Measurements from ENCODE around the gene B9D2. TPM values are rescaled to one million over a fixed set of nuclear protein-coding genes. Genes with fewer than 3 reads are reported as not detected.
A peak's percentile ranks its signal among the peaks of the same experiment; 100 is the strongest.

The B9D2 gene
- total and polyA plus RNA-seq, 2 of the 4 experiments (the other 2 are of a cell fraction): 6.1 to 9.7 TPM

DNA sequence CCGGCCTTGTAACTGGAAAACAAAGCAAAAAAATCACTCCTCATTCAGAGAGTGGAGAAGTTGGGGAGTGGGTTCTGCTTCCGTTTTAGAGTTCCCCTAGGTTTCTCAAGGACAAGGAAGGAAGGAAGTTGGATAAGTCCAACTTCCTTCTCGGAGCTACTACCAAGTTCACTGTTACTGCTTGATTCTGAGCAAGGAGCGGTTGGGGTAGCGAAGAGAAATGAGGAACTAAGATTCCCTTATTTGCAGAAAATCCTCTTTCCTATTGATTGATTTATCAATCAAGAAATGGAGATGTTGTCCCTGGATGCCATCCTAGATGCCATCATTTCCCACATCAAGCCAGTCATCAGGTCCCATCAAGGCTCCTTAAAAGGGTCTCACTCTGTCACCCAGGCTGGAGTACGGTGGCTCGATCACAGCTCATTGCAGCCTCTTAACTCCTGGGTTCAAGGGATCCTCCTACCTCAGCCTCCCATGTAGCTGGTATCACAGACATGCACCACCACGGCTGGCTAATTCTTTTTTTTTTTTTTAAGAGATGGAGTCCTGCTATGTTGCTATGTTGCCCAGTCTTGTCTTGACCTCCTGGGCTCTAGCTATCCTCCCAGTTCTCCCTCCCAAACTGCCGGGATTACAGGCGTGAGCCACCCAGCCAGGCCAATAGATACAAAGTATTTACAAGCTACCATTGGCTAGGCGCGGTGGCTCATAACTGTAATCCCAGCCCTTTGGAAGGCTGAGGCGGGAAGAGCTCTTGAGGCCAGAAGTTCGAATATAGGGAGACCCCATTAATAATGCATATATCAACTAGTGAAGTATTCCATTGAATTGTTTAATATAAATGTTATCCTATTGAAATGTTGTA lies 809 bp upstream of the B9D2 start:
- peak overlapping the region; percentile 86 for H2BK15ac ChIP-seq (ENCODE audit: low read depth, low read length)
- H4K91ac ChIP-seq (ENCODE audit: insufficient read depth, low read depth, low read length): peak overlapping the region; percentile 98
- intact Hi-C loops (cut with micrococcal nuclease) (no loop called here), in situ Hi-C loops (cut with MboI; ENCODE audit: low sequenced_read_pairs) (no loop called here), dilution Hi-C loops (cut with HindIII; ENCODE audit: low sequenced_read_pairs, unreplicated experiment) (no loop called here)
- peaks cover 30 to 54% of the 10 kb centered on the region in 2 experiments for H3K79me1 ChIP-seq (ENCODE audit: low read depth in 1 of 2, low read length in 2 of 2)
- peak; percentile 15 for DNase-seq
- BruUV-seq (replicated peaks): no TSS peak
- H3K27me3 ChIP-seq (ENCODE audit: control insufficient read depth, insufficient read depth, low read length): no peaks in the 10 kb centered on the region
- peak overlapping the region; percentile 83 for H3K56ac ChIP-seq (ENCODE audit: extremely low read depth, insufficient read depth, low read length)
- H3K9me3 ChIP-seq (ENCODE audit: control insufficient read depth, insufficient read depth, low read length): no peaks in the 10 kb centered on the region
- WGBS, 2 experiments (ENCODE audit: extremely low coverage in 2 of 2, insufficient read length in 1 of 2): no CpG with 5 or more reads among the region's 14 CpGs
- H2AFZ ChIP-seq (replicated peaks; ENCODE audit: low read length, poor library complexity): peak overlapping the region; percentile 98
- peak overlapping the region; percentile 97 for H3K4ac ChIP-seq (ENCODE audit: low read depth, low read length)
- H3K23ac ChIP-seq (ENCODE audit: low read depth, low read length): peak overlapping the region; percentile 88
- peak overlapping the region; percentile 75; the same call in 1 of the 2 replicates for H2BK20ac ChIP-seq (ENCODE audit: low read depth, low read length)
- no peak for ATAC-seq (ENCODE audit: low read depth)
- TF ChIP-seq RCOR1 (IDR thresholded peaks at IDR 0.05; ENCODE audit: insufficient replicate concordance, low read length) (no peak), FOS (IDR thresholded peaks at IDR 0.05; ENCODE audit: low read depth, low read length) (no peak), MXI1 (IDR thresholded peaks at IDR 0.05; ENCODE audit: borderline replicate concordance, low read depth, low read length) (no peak), SMC3 (IDR thresholded peaks at IDR 0.05; ENCODE audit: low read depth, low read length) (no peak), RAD21 (IDR thresholded peaks at IDR 0.05; ENCODE audit: low read length) (no peak), MAFK (IDR thresholded peaks at IDR 0.05; ENCODE audit: low read depth, low read length) (no peak), CEBPB (IDR thresholded peaks at IDR 0.05; ENCODE audit: low read depth, low read length) (no peak)
- TF ChIP-seq, protein P1, sequence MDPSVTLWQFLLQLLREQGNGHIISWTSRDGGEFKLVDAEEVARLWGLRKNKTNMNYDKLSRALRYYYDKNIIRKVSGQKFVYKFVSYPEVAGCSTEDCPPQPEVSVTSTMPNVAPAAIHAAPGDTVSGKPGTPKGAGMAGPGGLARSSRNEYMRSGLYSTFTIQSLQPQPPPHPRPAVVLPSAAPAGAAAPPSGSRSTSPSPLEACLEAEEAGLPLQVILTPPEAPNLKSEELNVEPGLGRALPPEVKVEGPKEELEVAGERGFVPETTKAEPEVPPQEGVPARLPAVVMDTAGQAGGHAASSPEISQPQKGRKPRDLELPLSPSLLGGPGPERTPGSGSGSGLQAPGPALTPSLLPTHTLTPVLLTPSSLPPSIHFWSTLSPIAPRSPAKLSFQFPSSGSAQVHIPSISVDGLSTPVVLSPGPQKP (IDR thresholded peaks at IDR 0.05; ENCODE audit: borderline replicate concordance, low read depth, low read length): no peak
- TF ChIP-seq, protein P2, sequence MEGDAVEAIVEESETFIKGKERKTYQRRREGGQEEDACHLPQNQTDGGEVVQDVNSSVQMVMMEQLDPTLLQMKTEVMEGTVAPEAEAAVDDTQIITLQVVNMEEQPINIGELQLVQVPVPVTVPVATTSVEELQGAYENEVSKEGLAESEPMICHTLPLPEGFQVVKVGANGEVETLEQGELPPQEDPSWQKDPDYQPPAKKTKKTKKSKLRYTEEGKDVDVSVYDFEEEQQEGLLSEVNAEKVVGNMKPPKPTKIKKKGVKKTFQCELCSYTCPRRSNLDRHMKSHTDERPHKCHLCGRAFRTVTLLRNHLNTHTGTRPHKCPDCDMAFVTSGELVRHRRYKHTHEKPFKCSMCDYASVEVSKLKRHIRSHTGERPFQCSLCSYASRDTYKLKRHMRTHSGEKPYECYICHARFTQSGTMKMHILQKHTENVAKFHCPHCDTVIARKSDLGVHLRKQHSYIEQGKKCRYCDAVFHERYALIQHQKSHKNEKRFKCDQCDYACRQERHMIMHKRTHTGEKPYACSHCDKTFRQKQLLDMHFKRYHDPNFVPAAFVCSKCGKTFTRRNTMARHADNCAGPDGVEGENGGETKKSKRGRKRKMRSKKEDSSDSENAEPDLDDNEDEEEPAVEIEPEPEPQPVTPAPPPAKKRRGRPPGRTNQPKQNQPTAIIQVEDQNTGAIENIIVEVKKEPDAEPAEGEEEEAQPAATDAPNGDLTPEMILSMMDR (conservative IDR thresholded peaks at IDR 0.05; ENCODE audit: low read depth, low read length): no peak
- H2BK5ac ChIP-seq (ENCODE audit: low read depth, low read length, poor library complexity, severe bottlenecking): peak overlapping the region; percentile 88
- H4K20me1 ChIP-seq (ENCODE audit: insufficient read depth, low read length): no peaks in the 10 kb centered on the region
- peak overlapping the region; percentile 97 for H4K5ac ChIP-seq (ENCODE audit: low read depth, low read length)
- CTCF ChIA-PET: interaction anchor here (1.1 to 1.2 kb wide), 2 partner anchors 9 to 11 kb away, joined by 3 read pairs; partner anchors contain the start of gene TGFB1
- peak overlapping the region; percentile 93 for H3K27ac ChIP-seq (ENCODE audit: insufficient read depth, low read length)
- H3K36me3 ChIP-seq (ENCODE audit: control insufficient read depth, insufficient read depth, low read length): no peaks in the 10 kb centered on the region
- H3K14ac ChIP-seq (replicated peaks; ENCODE audit: low read depth, low read length): peak overlapping the region; percentile 98
- POLR2A ChIA-PET (ENCODE audit: unreplicated experiment): interaction anchor here (0.6 to 1.3 kb wide), 2 partner anchors 12 to 759 kb away, joined by 4 to 5 read pairs; no protein-coding TSS in a partner anchor
- H2BK120ac ChIP-seq (ENCODE audit: low read depth, low read length): peak overlapping the region; percentile 82
- peaks cover 15% of the 10 kb centered on the region for H3K4me1 ChIP-seq (ENCODE audit: control insufficient read depth, insufficient read depth, low read length)
- peak overlapping the region; percentile 84 for H3K9ac ChIP-seq (ENCODE audit: low read depth, low read length)
- peak overlapping the region; percentile 97 for H4K8ac ChIP-seq (ENCODE audit: low read depth in 2 of 2, low read length in 2 of 2)
- H3K9me1 ChIP-seq (ENCODE audit: insufficient read depth, low read length): peaks cover 13% of the 10 kb centered on the region
- H2AK9ac ChIP-seq (replicated peaks; ENCODE audit: low read depth, low read length, poor library complexity): peak overlapping the region; percentile 97
- peak overlapping the region; percentile 94 for H3K4me2 ChIP-seq (ENCODE audit: low read depth, low read length)
- peak overlapping the region; percentile 93 for H3K18ac ChIP-seq (ENCODE audit: low read depth, low read length)
- peak overlapping the region; percentile 58 for H3K4me3 ChIP-seq (ENCODE audit: insufficient read depth, low read depth, low read length)
- H2AK5ac ChIP-seq (ENCODE audit: low read depth, low read length): peak overlapping the region; percentile 95

Data from IMR-90 (cell line).